ENCODE measurements around the gene MAGI1. TPM values are rescaled to one million over a fixed set of nuclear protein-coding genes. Genes with fewer than 3 reads are reported as not detected.

The MAGI1 gene
- total RNA-seq, 1 donor from 2014 or later, result 45.8 TPM

- Histone ChIP-seq H3K36me3 (no peaks in the 10 kb centered on the region), H3K27ac (no peak overlapping the region), H3K4me1 (no peaks in the 10 kb centered on the region), H3K27me3 (no peaks in the 10 kb centered on the region), H3K4me3 (no peak overlapping the region), H3K9me3 (no peaks in the 10 kb centered on the region)
- DNase-seq (no peak), ATAC-seq (no peak)
- no peak for TF ChIP-seq CTCF (IDR thresholded peaks at IDR 0.05)
- intact Hi-C loops (cut with DNase I), result no loop called here
Observed at GRCh38 chr3:65603631-65604030, 435.1 kb downstream of the MAGI1 start.

GRCh38 chr3:65600888-65601287, 437.8 kb downstream of the MAGI1 start:
- DNase-seq (no peak), ATAC-seq (no peak)
- H3K9me3 ChIP-seq, result no peaks in the 10 kb centered on the region
- TF ChIP-seq CTCF (IDR thresholded peaks at IDR 0.05), result no peak
- H3K4me3 ChIP-seq, result no peak overlapping the region
- H3K27me3 ChIP-seq, result no peaks in the 10 kb centered on the region
- intact Hi-C loops (cut with DNase I), result no loop called here
- no peak overlapping the region for H3K27ac ChIP-seq
- no peaks in the 10 kb centered on the region for H3K36me3 ChIP-seq
- no peaks in the 10 kb centered on the region for H3K4me1 ChIP-seq

GRCh38 chr3:65597952-65598413, 440.7 kb downstream of the MAGI1 start:
- Histone ChIP-seq H3K9me3 (no peaks in the 10 kb centered on the region), H3K36me3 (no peaks in the 10 kb centered on the region), H3K27ac (no peak overlapping the region), H3K4me1 (no peaks in the 10 kb centered on the region), H3K27me3 (no peaks in the 10 kb centered on the region), H3K4me3 (no peak overlapping the region)
- DNase-seq (no peak), ATAC-seq (peak; percentile 43)
- TF ChIP-seq CTCF (IDR thresholded peaks at IDR 0.05), result no peak
- intact Hi-C loops (cut with DNase I), result no loop called here

- Histone ChIP-seq H3K36me3 (no peaks in the 10 kb centered on the region), H3K4me3 (peak overlapping the region; percentile 4), H3K27ac (no peak overlapping the region), H3K4me1 (no peaks in the 10 kb centered on the region), H3K9me3 (no peaks in the 10 kb centered on the region), H3K27me3 (no peaks in the 10 kb centered on the region)
- no peak for TF ChIP-seq CTCF (IDR thresholded peaks at IDR 0.05)
- intact Hi-C loops (cut with DNase I), result no loop called here
- DNase-seq (peak; percentile 61), ATAC-seq (peak; percentile 32)
Observed at GRCh38 chr3:65597226-65597951, 441.3 kb downstream of the MAGI1 start.

GRCh38 chr3:65596571-65597225, 442.0 kb downstream of the MAGI1 start:
- Histone ChIP-seq H3K27ac (no peak overlapping the region), H3K4me3 (peak overlapping the region; percentile 4), H3K9me3 (no peaks in the 10 kb centered on the region), H3K36me3 (no peaks in the 10 kb centered on the region), H3K4me1 (no peaks in the 10 kb centered on the region), H3K27me3 (no peaks in the 10 kb centered on the region)
- DNase-seq (no peak), ATAC-seq (no peak)
- no peak for TF ChIP-seq CTCF (IDR thresholded peaks at IDR 0.05)
- intact Hi-C loops (cut with DNase I), result no loop called here
